ENCODE data around the gene ANK3. TPM values are rescaled to one million over a fixed set of nuclear protein-coding genes. Genes with fewer than 3 reads are reported as not detected.
A peak's percentile ranks its signal among the peaks of the same experiment; 100 is the strongest.

Gene ANK3
- 100 to 1,000 TPM; 118 to 161 (median 151) TPM for total RNA-seq

GRCh38 chr10:60389413-60390025 lies at the start of gene ANK3:
Gene ANK3, minus strand, starts transcription at chr10:60389875. Its CDS starts 337 bp downstream, at chr10:60389538.
- H3K4me1 ChIP-seq = no peaks in the 10 kb centered on the region
- no peaks in the 10 kb centered on the region for H3K36me3 ChIP-seq
- no peak for DNase-seq
- H3K9me3 ChIP-seq = no peaks in the 10 kb centered on the region
- no peaks in the 10 kb centered on the region for H3K27me3 ChIP-seq
- no peak within 1 kb of the TSS for H3K4me3 ChIP-seq
- no peak within 1 kb of the TSS for H3K27ac ChIP-seq
- no peak for TF ChIP-seq POLR2A (IDR thresholded peaks at IDR 0.05)
- TF ChIP-seq CTCF (IDR thresholded peaks at IDR 0.05) = no peak

GRCh38 chr10:60434418-60435046 lies 44.9 kb upstream of the ANK3 start:
- Histone ChIP-seq H3K27ac (no peak overlapping the region), H3K4me1 (peaks cover 0 to 10% (median 0%) of the 10 kb centered on the region in 4 donors), H3K27me3 (no peaks in the 10 kb centered on the region), H3K4me3 (no peak overlapping the region), H3K9me3 (no peaks in the 10 kb centered on the region), H3K36me3 (no peaks in the 10 kb centered on the region)
- TF ChIP-seq CTCF (IDR thresholded peaks at IDR 0.05) (peak; percentile 30 to 84 (median 70)), POLR2A (IDR thresholded peaks at IDR 0.05) (no peak)
- DNase-seq = peak in 2 of 3 donors; percentile 20 to 58

GRCh38 chr10:60433684-60434083 lies 44.0 kb upstream of the ANK3 start:
- H3K4me1 ChIP-seq = peaks cover 0 to 10% (median 0%) of the 10 kb centered on the region in 4 donors
- DNase-seq = no peak
- no peak overlapping the region for H3K4me3 ChIP-seq
- H3K27me3 ChIP-seq = no peaks in the 10 kb centered on the region
- H3K27ac ChIP-seq = no peak overlapping the region
- H3K9me3 ChIP-seq = no peaks in the 10 kb centered on the region
- H3K36me3 ChIP-seq = no peaks in the 10 kb centered on the region
- TF ChIP-seq POLR2A (IDR thresholded peaks at IDR 0.05) (no peak), CTCF (IDR thresholded peaks at IDR 0.05) (no peak)

- no peak overlapping the region for H3K27ac ChIP-seq
- no peak for DNase-seq
- H3K9me3 ChIP-seq = no peaks in the 10 kb centered on the region
- peaks cover 0 to 10% (median 0%) of the 10 kb centered on the region in 4 donors for H3K4me1 ChIP-seq
- no peaks in the 10 kb centered on the region for H3K27me3 ChIP-seq
- H3K4me3 ChIP-seq = no peak overlapping the region
- TF ChIP-seq CTCF (IDR thresholded peaks at IDR 0.05) (no peak), POLR2A (IDR thresholded peaks at IDR 0.05) (no peak)
- H3K36me3 ChIP-seq = no peaks in the 10 kb centered on the region
Observed at GRCh38 chr10:60430836-60431597, 41.3 kb upstream of the ANK3 start.

- Histone ChIP-seq H3K4me3 (no peak overlapping the region), H3K36me3 (no peaks in the 10 kb centered on the region), H3K27ac (no peak overlapping the region), H3K4me1 (peaks cover 0 to 10% (median 0%) of the 10 kb centered on the region in 4 donors), H3K9me3 (no peaks in the 10 kb centered on the region), H3K27me3 (no peaks in the 10 kb centered on the region)
- no peak for TF ChIP-seq CTCF (IDR thresholded peaks at IDR 0.05)
- TF ChIP-seq POLR2A (IDR thresholded peaks at IDR 0.05) = no peak
- no peak for DNase-seq
Observed at GRCh38 chr10:60430017-60430416, 40.3 kb upstream of the ANK3 start.
